ENCODE measurements around the gene MITD1. TPM values are rescaled to one million over a fixed set of nuclear protein-coding genes. Genes with fewer than 3 reads are reported as not detected.

The MITD1 gene
- total RNA-seq, 6 donors from 2014 or later = 17.3 to 41.9 (median 23.3) TPM

DNA sequence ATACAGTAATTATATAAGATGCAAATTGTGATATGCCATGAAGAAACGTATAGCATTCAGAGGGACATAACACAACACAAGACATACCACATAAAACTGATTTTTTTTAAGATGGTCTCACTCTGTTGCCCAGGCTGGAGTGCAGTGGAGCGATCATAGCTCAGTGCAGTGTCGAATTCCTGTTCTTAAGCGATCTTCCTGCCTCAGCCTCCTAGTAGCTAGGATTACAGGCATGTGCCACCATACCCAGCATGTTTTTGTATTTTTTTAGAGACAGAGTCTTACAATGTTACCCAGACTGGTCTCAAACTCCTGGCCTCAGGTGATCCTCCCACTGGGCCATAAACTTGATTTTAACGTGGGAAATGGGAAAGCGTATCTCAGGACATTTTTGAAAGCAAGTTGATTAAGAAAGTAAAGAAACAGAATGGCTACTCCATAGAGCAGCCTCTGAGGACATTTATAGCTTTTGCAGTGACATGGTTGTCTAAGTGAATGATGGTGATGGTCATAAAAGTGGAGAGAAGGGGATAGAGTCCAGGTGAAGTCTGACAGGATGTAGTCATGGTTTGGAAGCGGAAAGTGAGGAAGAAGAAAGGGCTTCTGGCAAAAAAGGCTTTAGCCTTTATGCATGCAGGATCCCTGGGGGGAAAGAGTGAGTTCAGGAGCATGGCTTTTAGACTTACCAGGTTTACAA is 28.5 kb downstream of the MITD1 start:
- TF ChIP-seq EP300 (IDR thresholded peaks at IDR 0.05) (no peak), POLR2A (IDR thresholded peaks at IDR 0.05) (no peak), POLR2AphosphoS5 (IDR thresholded peaks at IDR 0.05) (no peak)
- TF ChIP-seq, protein P1, sequence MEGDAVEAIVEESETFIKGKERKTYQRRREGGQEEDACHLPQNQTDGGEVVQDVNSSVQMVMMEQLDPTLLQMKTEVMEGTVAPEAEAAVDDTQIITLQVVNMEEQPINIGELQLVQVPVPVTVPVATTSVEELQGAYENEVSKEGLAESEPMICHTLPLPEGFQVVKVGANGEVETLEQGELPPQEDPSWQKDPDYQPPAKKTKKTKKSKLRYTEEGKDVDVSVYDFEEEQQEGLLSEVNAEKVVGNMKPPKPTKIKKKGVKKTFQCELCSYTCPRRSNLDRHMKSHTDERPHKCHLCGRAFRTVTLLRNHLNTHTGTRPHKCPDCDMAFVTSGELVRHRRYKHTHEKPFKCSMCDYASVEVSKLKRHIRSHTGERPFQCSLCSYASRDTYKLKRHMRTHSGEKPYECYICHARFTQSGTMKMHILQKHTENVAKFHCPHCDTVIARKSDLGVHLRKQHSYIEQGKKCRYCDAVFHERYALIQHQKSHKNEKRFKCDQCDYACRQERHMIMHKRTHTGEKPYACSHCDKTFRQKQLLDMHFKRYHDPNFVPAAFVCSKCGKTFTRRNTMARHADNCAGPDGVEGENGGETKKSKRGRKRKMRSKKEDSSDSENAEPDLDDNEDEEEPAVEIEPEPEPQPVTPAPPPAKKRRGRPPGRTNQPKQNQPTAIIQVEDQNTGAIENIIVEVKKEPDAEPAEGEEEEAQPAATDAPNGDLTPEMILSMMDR (IDR thresholded peaks at IDR 0.05) = no peak
- ATAC-seq (ENCODE audit: low FRiP score in 2 of 2) (no peak), DNase-seq (no peak)
- Histone ChIP-seq H3K27me3 (no peaks in the 10 kb centered on the region), H3K27ac (no peak overlapping the region), H3K4me1 (peaks cover 12 to 23% (median 16%) of the 10 kb centered on the region in 4 donors), H3K36me3 (peaks cover 0 to 5% (median 0%) of the 10 kb centered on the region in 4 donors), H3K9me3 (no peaks in the 10 kb centered on the region), H3K4me3 (no peak overlapping the region)
- WGBS, 2 donors = 90 to 93% methylated on average over 7 of the region's 7 CpGs

DNA sequence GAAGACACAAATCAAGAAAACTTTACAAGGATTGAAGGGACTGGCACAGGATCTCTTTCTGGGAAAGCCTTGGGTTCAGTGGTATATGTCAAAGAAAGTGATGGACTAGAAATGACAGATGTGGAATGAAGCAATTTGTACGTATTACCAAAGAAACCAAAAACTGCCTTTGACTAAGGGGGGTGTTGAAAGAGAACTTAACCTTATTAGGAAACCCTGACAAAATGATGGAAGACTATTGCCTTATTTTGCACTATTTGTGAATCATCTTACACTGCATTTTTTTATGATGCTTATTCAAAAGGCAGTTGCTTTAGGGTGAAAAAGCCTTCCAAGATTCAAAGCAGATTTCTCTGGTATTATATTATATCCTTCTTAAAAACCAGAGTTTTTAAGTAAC is 30.2 kb downstream of the MITD1 start:
- DNase-seq (no peak), ATAC-seq (ENCODE audit: low FRiP score in 2 of 2) (no peak)
- Histone ChIP-seq H3K4me3 (no peak overlapping the region), H3K36me3 (no peaks in the 10 kb centered on the region), H3K4me1 (peaks cover 8 to 18% (median 12%) of the 10 kb centered on the region in 4 donors), H3K27ac (peak overlapping the region in 1 of 4 donors; percentile 16), H3K9me3 (no peaks in the 10 kb centered on the region), H3K27me3 (no peaks in the 10 kb centered on the region)
- TF ChIP-seq POLR2A (IDR thresholded peaks at IDR 0.05) (no peak), EP300 (IDR thresholded peaks at IDR 0.05) (no peak), POLR2AphosphoS5 (IDR thresholded peaks at IDR 0.05) (no peak)
- TF ChIP-seq, protein P1 (IDR thresholded peaks at IDR 0.05) = no peak
- WGBS, 2 donors = 82 to 92% methylated on average over 1 of the region's 1 CpG

DNA sequence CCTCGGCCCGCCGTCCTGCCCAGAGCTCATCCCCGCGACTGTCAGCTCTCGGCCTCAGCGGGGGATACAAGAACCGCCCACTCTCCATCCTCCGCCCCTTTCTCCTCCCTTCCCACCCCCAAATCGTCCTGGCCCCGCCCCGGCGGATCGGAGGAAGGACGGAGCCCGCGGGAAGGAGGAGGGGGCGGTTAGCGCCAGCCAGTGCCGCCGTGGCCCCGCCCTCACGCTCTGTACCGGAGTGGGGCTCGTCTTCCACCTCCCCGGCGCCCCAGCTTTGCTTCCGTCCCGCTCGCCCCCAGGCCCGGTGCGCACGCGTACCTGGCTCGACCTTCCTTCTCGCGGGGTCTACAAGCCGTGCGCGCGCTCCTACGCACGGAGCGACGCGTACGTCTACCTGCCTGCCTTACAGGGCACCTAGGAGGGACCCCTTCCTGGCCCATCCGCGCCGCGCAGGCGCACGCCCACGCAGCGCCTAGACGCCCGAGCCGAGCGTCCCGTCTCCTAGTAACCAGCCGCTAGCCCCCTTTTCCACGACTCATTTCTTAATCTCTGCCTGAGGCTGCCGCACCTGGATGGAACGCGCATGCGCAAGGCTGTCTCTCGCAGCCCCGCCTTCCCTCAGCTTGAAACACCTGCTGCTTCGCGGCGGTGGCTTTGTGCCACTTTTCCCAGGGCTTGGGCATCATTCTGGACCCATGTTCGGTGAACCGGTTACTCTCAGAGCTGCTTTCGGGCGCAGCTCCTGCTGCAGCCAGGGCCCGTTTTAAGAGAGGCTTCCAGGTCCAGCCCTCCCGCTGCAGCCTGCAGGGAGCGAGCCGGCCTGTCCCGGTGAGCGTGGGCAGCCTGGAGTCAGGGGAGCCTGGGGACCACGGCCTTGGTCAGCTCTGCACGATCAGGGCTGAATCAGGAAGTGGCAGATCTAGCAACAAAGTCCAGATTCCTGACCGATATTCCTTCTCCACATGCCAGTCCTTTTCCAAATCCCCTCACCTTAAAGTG is 39.4 kb downstream of the MITD1 start, which contains the start of gene C2orf15:
Gene C2orf15, plus strand, starts transcription at position 598 of the 999 bp plus-strand sequence. CDS start 8,852 bp downstream, outside the sequence.
- peak within 1 kb of the TSS; percentile 77 to 93 (median 85) for H3K4me3 ChIP-seq
- no peaks in the 10 kb centered on the region for H3K36me3 ChIP-seq
- peaks cover 4 to 17% (median 9%) of the 10 kb centered on the region in 4 donors for H3K4me1 ChIP-seq
- DNase-seq (peak; percentile 97 to 98), ATAC-seq (ENCODE audit: low FRiP score in 2 of 2) (peak; percentile 98 to 99)
- 0 to 2% methylated on average over 12 to 77 of the region's 84 CpGs for WGBS, 2 donors
- peak within 1 kb of the TSS; percentile 85 to 93 (median 88) for H3K27ac ChIP-seq
- TF ChIP-seq EP300 (IDR thresholded peaks at IDR 0.05) (no peak), POLR2A (IDR thresholded peaks at IDR 0.05) (peak in 1 of 4 donors; percentile 64), POLR2AphosphoS5 (IDR thresholded peaks at IDR 0.05) (peak; percentile 47 to 93)
- H3K9me3 ChIP-seq = no peaks in the 10 kb centered on the region
- H3K27me3 ChIP-seq = no peaks in the 10 kb centered on the region

DNA sequence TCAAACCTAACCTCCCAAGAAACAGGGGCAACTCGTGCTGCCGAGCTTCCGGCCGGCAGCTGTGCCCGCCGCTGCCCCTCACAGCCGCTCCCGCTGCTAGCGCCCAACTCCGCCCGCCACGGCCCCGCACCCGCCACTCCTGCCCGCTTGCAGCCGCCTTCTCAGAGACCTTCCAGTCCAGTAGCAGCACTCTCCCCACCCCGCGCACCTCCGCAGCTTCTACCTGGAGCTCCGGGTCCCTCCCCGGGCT is 40.1 kb downstream of the MITD1 start:
- peak overlapping the region; percentile 77 to 93 (median 85) for H3K4me3 ChIP-seq
- H3K27me3 ChIP-seq = no peaks in the 10 kb centered on the region
- H3K27ac ChIP-seq = peak overlapping the region; percentile 85 to 93 (median 88)
- DNase-seq = no peak
- WGBS, 2 donors = 1 to 2% methylated on average over 10 to 21 of the region's 21 CpGs
- no peaks in the 10 kb centered on the region for H3K36me3 ChIP-seq
- ATAC-seq (ENCODE audit: low FRiP score in 2 of 2) = peak in 1 of 2 donors; percentile 75
- peaks cover 4 to 17% (median 9%) of the 10 kb centered on the region in 4 donors for H3K4me1 ChIP-seq
- peak in 2 of 4 donors; percentile 91 to 92 for TF ChIP-seq POLR2A (IDR thresholded peaks at IDR 0.05)
- TF ChIP-seq, protein P1 (IDR thresholded peaks at IDR 0.05) = no peak
- H3K9me3 ChIP-seq = no peaks in the 10 kb centered on the region

Measured in upper lobe of left lung (tissue), 6 donors.